Mononuclear cell (primary cell): ENCODE results near the gene BLNK. TPM values are rescaled to one million over a fixed set of nuclear protein-coding genes. Genes with fewer than 3 reads are reported as not detected.

ENCODE experiments used
- H3K27me3 ChIP-seq: 2 replicates; pipeline ENCODE4 v1.6.0; 2011; ENCODE audit warnings: low read length, control low read depth; ENCODE audit not compliant: insufficient read depth
- H3K4me1 ChIP-seq: 2 replicates; pipeline ENCODE4 v1.5.1; 2011; ENCODE audit warnings: mild to moderate bottlenecking, low read length, control low read depth; ENCODE audit not compliant: insufficient read depth
- H3K4me3 ChIP-seq: 2 replicates; pipeline ENCODE4 v1.5.1; 2011; ENCODE audit warnings: mild to moderate bottlenecking, low read length, moderate library complexity
- H3K9me3 ChIP-seq: 2 replicates; pipeline ENCODE4 v1.5.1; 2011; ENCODE audit warnings: low read depth, mild to moderate bottlenecking, control low read depth, low read length
- total RNA-seq: library from RNA; depleted of rRNA; stranded (reverse); fragments of >200 nt; gene quantifications from one replicate; pipeline ENCODE4 v1.2.3, GENCODE V29; 2012

The BLNK gene
- total RNA-seq, 1 donor = 3.6 TPM

DNA sequence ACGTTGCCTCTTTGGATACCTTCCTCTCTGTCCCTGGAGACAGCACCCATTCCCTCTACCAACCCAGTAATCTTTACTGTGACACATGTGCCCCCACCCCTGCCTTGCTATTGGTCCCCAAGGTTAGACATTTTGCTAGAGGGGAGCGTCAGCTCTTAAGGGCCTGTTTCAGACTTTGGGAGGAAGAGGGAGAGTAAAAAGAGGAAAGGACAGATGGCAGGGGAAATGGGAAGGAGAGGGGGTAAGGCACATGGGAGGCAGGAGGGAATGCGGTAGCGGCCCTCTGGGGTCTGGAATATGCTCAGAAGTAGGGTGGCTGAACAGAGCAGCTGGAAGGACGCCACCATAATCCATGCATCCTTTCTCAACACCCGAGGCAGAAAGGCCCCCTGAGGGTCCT, 12.2 kb downstream of the BLNK start:
- H3K4me3 ChIP-seq = no peak overlapping the region
- H3K9me3 ChIP-seq = no peaks in the 10 kb centered on the region
- H3K27me3 ChIP-seq = no peaks in the 10 kb centered on the region
- H3K4me1 ChIP-seq = peaks cover 35% of the 10 kb centered on the region

- H3K4me1 ChIP-seq = peaks cover 36% of the 10 kb centered on the region
- no peaks in the 10 kb centered on the region for H3K9me3 ChIP-seq
- no peak overlapping the region for H3K4me3 ChIP-seq
- H3K27me3 ChIP-seq = no peaks in the 10 kb centered on the region
These were observed 13.4 kb downstream of the BLNK start for GRCh38 chr10:96257944-96258343.

DNA sequence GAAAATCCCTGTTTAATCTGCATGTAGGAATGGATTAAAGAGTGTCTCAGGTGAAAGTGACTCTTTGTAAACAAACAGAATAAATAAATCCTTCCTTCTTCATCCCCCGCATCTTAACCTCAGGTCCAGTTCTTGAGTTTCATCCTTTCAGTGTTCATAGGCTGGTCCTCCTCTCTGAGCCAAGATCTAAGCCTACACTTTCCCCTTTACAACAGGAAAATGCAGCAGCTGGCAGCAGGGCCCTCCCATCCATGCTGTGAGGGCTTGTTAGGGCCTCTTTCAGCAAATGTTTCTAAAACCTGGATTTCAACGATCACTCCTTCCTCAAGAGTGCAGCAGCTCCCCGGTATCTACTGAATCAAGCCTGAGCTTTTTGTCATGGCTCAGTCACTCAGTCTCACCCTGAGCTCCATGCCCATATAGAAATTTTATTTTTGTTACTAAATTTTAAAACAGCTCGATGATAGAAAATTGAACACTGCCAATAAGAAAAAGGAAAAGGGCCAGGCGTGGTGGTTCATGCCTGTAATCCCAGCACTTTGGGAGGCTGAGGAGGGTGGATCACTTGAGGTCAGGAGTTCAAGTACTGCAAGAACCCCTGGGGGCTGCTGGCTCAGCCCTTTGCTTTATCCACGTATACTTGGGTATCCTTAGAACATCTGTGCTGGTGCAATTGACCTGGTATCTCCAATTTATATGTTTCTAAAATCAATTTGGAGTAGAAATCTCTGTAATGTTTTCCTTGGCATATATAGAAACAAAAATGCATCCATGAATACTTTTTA, 15.6 kb downstream of the BLNK start:
- Histone ChIP-seq H3K4me3 (no peak overlapping the region), H3K4me1 (peaks cover 39% of the 10 kb centered on the region)

DNA sequence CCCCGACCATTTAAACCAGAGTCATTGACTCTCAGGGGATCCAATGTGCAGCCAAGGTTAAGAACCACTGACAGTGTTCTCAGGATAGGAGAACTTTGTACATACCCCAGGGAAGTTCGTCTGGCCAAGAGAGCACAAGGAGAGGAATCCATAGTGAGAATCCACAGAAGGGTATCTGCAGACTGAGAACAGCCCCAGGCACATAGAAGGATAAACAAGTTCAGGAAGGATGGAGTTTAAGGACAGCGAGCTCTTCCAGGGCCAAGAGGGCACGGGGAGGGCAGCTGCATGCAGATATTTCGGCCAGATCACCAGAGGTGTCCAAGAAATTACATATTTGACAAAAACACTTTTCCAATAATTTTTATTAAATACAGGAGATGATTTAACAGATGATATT, 16.4 kb downstream of the BLNK start:
- no peaks in the 10 kb centered on the region for H3K27me3 ChIP-seq
- H3K4me1 ChIP-seq = peaks cover 37% of the 10 kb centered on the region
- no peak overlapping the region for H3K4me3 ChIP-seq
- no peaks in the 10 kb centered on the region for H3K9me3 ChIP-seq

More for the DNA sequence above, 15.6 kb downstream of the BLNK start:
- no peaks in the 10 kb centered on the region for H3K9me3 ChIP-seq
- H3K27me3 ChIP-seq = no peaks in the 10 kb centered on the region

GRCh38 chr10:96252730-96253129, 18.6 kb downstream of the BLNK start:
- no peaks in the 10 kb centered on the region for H3K9me3 ChIP-seq
- no peaks in the 10 kb centered on the region for H3K27me3 ChIP-seq
- peaks cover 14% of the 10 kb centered on the region for H3K4me1 ChIP-seq
- no peak overlapping the region for H3K4me3 ChIP-seq

- no peaks in the 10 kb centered on the region for H3K9me3 ChIP-seq
- H3K4me1 ChIP-seq = peaks cover 4% of the 10 kb centered on the region
- H3K27me3 ChIP-seq = no peaks in the 10 kb centered on the region
- no peak overlapping the region for H3K4me3 ChIP-seq
These were observed 21.0 kb downstream of the BLNK start for GRCh38 chr10:96250349-96250748.

GRCh38 chr10:96249264-96249663, 22.1 kb downstream of the BLNK start:
- Histone ChIP-seq H3K4me3 (no peak overlapping the region), H3K27me3 (no peaks in the 10 kb centered on the region), H3K9me3 (no peaks in the 10 kb centered on the region), H3K4me1 (peaks cover 4% of the 10 kb centered on the region)

GRCh38 chr10:96244354-96244753, 27.0 kb downstream of the BLNK start:
- H3K4me3 ChIP-seq = no peak overlapping the region

DNA sequence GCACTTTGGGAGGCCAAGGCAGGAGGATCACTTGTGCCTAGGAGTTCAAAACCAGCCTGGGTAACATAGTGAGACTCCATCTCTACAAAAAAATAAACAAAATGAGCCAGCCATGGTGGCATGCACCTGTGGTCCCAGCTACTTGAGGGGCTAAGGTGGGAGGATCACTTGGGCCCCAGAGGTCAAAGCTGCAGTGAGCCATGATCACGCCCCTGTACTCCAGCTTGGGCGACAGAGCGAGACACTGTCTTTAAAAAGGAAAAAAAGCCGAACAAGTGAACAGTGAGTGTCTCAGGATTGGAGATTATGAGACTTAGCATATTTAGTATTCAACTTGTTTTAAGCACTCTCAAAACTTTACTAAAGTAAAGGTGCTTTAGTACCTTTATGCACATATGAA, 28.1 kb downstream of the BLNK start:
- H3K27me3 ChIP-seq = no peaks in the 10 kb centered on the region
- no peak overlapping the region for H3K4me3 ChIP-seq
- peaks cover 21% of the 10 kb centered on the region for H3K4me1 ChIP-seq
- no peaks in the 10 kb centered on the region for H3K9me3 ChIP-seq

More at GRCh38 chr10:96244354-96244753, 27.0 kb downstream of the BLNK start:
- H3K9me3 ChIP-seq = no peaks in the 10 kb centered on the region
- H3K4me1 ChIP-seq = peaks cover 11% of the 10 kb centered on the region
- no peaks in the 10 kb centered on the region for H3K27me3 ChIP-seq

GRCh38 chr10:96242822-96243221, 28.5 kb downstream of the BLNK start:
- Histone ChIP-seq H3K4me3 (no peak overlapping the region), H3K27me3 (no peaks in the 10 kb centered on the region), H3K4me1 (peaks cover 24% of the 10 kb centered on the region), H3K9me3 (no peaks in the 10 kb centered on the region)

GRCh38 chr10:96238646-96239623, 32.4 kb downstream of the BLNK start:
- no peaks in the 10 kb centered on the region for H3K9me3 ChIP-seq
- H3K4me3 ChIP-seq = no peak overlapping the region
- peaks cover 41% of the 10 kb centered on the region for H3K4me1 ChIP-seq
- H3K27me3 ChIP-seq = no peaks in the 10 kb centered on the region

GRCh38 chr10:96236876-96237275, 34.5 kb downstream of the BLNK start:
- Histone ChIP-seq H3K27me3 (no peaks in the 10 kb centered on the region), H3K4me1 (peaks cover 37% of the 10 kb centered on the region), H3K9me3 (no peaks in the 10 kb centered on the region), H3K4me3 (no peak overlapping the region)

DNA sequence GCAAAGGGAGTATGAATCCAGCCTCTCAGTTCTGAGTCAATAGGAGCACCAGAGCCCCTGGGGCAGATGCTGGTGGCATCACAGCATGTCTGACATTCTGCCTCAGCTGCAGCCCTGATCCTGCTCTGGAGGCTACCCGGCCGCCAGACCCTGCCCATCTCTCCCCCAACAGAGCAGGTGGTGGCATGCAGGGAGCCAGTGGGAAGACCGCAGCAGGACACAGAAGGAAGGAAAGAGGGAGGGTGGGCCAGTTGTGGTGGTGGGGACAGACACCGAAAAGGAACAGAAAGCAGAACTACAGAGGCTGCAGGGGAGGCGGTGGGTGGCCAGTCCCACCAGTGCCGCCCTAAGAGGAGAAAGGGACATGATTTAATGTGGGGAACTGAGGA, 35.3 kb downstream of the BLNK start:
- H3K4me3 ChIP-seq = no peak overlapping the region
- H3K27me3 ChIP-seq = no peaks in the 10 kb centered on the region
- H3K4me1 ChIP-seq = peaks cover 37% of the 10 kb centered on the region

DNA sequence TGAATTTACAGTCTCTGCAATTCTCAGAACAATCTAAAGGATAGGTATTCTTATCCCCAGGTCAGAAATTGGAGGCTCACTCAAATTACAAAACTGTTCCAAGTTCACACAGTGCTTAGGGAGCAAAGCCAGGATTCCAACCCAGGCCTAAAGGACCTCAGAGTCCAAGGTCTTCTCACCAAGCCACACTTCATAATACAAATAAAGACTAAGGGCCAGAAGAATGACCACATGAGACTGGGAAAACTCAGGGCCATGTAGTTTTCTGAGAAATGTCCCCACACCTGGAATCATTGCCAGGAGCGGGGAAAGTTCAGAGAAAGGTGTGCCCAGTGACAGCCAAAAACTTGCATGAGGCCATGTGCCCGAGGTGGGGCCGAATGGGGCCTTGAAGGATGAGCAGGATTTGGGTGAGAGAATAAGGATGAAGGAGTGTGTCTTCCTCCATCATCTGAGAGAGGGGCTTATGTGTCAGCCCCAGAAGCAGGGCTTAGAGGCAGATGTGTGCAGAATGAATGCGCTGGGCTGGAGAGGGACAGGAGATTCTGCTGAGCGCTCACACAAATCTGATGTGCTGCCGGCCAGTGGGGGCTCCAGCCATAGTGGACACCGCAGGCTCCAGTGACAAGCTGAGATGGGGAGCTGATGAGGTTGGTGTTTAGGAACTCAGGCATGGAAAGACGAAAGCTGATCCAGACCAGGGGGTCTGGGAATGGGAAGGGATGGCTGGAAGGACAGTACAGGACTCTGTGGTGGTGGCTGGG, 35.9 kb downstream of the BLNK start:
- no peaks in the 10 kb centered on the region for H3K27me3 ChIP-seq
- no peak overlapping the region for H3K4me3 ChIP-seq
- peaks cover 37% of the 10 kb centered on the region for H3K4me1 ChIP-seq
- no peaks in the 10 kb centered on the region for H3K9me3 ChIP-seq

More for the DNA sequence above, 35.3 kb downstream of the BLNK start:
- H3K9me3 ChIP-seq = no peaks in the 10 kb centered on the region

- H3K9me3 ChIP-seq = no peaks in the 10 kb centered on the region
- no peaks in the 10 kb centered on the region for H3K27me3 ChIP-seq
- H3K4me3 ChIP-seq = no peak overlapping the region
- H3K4me1 ChIP-seq = peaks cover 27% of the 10 kb centered on the region
These were observed 37.4 kb downstream of the BLNK start for GRCh38 chr10:96233959-96234358.
